ENCODE results near the gene SYT7.

DNA sequence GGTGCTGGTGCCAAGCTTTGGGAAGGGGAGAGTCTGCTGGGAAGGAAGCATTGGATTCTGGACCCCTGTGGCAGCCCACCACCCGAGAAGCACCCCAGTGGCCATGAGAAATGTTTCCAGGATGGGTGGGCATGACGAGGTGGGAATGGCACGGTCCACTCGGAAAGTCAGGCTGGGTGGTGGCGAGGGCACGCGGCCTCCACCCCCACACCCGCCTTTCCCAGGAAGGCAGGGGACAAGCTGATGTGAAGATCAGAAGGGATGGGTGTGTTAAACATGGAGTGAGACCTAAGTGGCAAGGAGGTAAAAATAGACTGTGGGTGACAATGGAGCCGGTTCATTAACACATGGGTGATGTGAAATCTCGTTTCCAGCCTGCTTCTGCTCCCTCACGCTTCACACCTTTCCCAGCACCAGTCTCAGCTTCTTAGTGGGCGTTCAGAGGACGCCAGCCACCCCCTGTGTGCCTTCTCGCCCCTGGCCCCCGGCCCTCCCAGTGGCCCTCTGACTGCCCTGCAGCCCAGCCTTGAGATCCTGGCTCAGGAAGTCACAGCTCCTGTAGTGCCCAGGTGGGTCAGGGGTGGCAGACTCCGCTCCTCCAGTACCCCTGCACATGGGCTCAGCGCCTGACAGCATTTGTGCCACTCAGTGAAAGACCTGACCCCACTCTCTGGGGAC lies 44.7 kb downstream of the SYT7 start:
- TF ChIP-seq, protein P1, sequence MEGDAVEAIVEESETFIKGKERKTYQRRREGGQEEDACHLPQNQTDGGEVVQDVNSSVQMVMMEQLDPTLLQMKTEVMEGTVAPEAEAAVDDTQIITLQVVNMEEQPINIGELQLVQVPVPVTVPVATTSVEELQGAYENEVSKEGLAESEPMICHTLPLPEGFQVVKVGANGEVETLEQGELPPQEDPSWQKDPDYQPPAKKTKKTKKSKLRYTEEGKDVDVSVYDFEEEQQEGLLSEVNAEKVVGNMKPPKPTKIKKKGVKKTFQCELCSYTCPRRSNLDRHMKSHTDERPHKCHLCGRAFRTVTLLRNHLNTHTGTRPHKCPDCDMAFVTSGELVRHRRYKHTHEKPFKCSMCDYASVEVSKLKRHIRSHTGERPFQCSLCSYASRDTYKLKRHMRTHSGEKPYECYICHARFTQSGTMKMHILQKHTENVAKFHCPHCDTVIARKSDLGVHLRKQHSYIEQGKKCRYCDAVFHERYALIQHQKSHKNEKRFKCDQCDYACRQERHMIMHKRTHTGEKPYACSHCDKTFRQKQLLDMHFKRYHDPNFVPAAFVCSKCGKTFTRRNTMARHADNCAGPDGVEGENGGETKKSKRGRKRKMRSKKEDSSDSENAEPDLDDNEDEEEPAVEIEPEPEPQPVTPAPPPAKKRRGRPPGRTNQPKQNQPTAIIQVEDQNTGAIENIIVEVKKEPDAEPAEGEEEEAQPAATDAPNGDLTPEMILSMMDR (IDR thresholded peaks at IDR 0.05) = no peak
- no peak for TF ChIP-seq POLR2A (IDR thresholded peaks at IDR 0.05)

Data from testis (tissue), 2 donors.